Caco-2 (cell line): ENCODE results near the gene GALNT17. TPM values are rescaled to one million over a fixed set of nuclear protein-coding genes. Genes with fewer than 3 reads are reported as not detected.

ENCODE experiments used
- BruUV-seq: library from RNA; stranded (reverse); fragments of 400-500 nt; replicated peaks from 2 replicates; lab custom pipeline; 2021; lab: Mats Ljungman, UMichigan
- CTCF ChIA-PET: fragments of 300-600 bp; sonication (Branson Sonifier 250); formaldehyde crosslinking; loops from one replicate; lab custom pipeline; 2022; ENCODE audit warnings: antibody characterized with exemption; lab: Charles Lee
- POLR2A ChIA-PET: fragments of 300-600 bp; sonication (Branson Sonifier 250); formaldehyde crosslinking; loops from one replicate; lab custom pipeline; 2022; ENCODE audit warnings: antibody characterized with exemption; lab: Charles Lee
- DNase-seq, 2 experiments: peaks; one replicate each; pipeline versions ENCODE4 v3.0.0 to v3.0.0-alpha.2; 2020 to 2022
- H3K27me3 ChIP-seq: replicated peaks from 2 replicates; pipeline ENCODE4 v1.6.0; 2011; ENCODE audit warnings: low read length; ENCODE audit not compliant: control insufficient read depth, insufficient read depth
- H3K36me3 ChIP-seq: 2 replicates; pipeline ENCODE4 v1.5.1; 2011; ENCODE audit warnings: low read length; ENCODE audit not compliant: control insufficient read depth, insufficient read depth
- H3K4me1 ChIP-seq: fragments of 250-450 bp; sonication (Bioruptor Pico); 2 replicates; pipeline ENCODE4 v1.5.1; 2020; ENCODE audit warnings: mild to moderate bottlenecking
- H3K4me3 ChIP-seq: 2 replicates; pipeline ENCODE4 v1.5.1; 2011; ENCODE audit warnings: low read depth, mild to moderate bottlenecking, control low read depth, low read length
- H3K9me3 ChIP-seq: fragments of 250-450 bp; sonication (Bioruptor Pico); 2 replicates; pipeline ENCODE4 v1.5.1; 2020; ENCODE audit warnings: mild to moderate bottlenecking, moderate library complexity
- H3K27ac Mint-ChIP-seq: one replicate; pipeline ENCODE4 v1.8.0; 2022; ENCODE audit warnings: mixed read lengths; ENCODE audit not compliant: unreplicated experiment
- H3K27me3 Mint-ChIP-seq: one replicate; pipeline ENCODE4 v1.8.0; 2022; ENCODE audit warnings: mixed read lengths; ENCODE audit not compliant: insufficient read depth, unreplicated experiment
- H3K36me3 Mint-ChIP-seq: one replicate; pipeline ENCODE4 v1.8.0; 2022; ENCODE audit warnings: mild to moderate bottlenecking, mixed read lengths; ENCODE audit not compliant: insufficient read depth, unreplicated experiment
- H3K4me1 Mint-ChIP-seq: one replicate; pipeline ENCODE4 v1.8.0; 2022; ENCODE audit warnings: low read depth, mixed read lengths; ENCODE audit not compliant: unreplicated experiment
- H3K4me3 Mint-ChIP-seq: one replicate; pipeline ENCODE4 v1.8.0; 2022; ENCODE audit warnings: mild to moderate bottlenecking, moderate library complexity, mixed read lengths; ENCODE audit not compliant: unreplicated experiment
- H3K9me3 Mint-ChIP-seq: one replicate; pipeline ENCODE4 v1.8.0; 2022; ENCODE audit warnings: mixed read lengths; ENCODE audit not compliant: unreplicated experiment
- CTCF ChIP-seq, 2 experiments: fragments of 200-600 bp in 1 of 2; IDR thresholded peaks; 1 replicate in 1 of 2; 2 replicates in 1 of 2; pipeline versions ENCODE4 v1.5.1 to v1.8.0; 2011 to 2022; ENCODE audit warnings: antibody characterized with exemption in 1 of 2, control low read depth in 1 of 2, inconsistent platforms in 1 of 2, low read depth in 1 of 2, low read length in 1 of 2, mild to moderate bottlenecking in 1 of 2, moderate library complexity in 1 of 2; ENCODE audit not compliant: insufficient read depth in 1 of 2, severe bottlenecking in 1 of 2, unreplicated experiment in 1 of 2
- intact Hi-C: fragments of 100-400 bp; cut with micrococcal nuclease; formaldehyde crosslinking; loops from one replicate; pipeline ENCODE4 v1.10.0; 2022; ENCODE audit not compliant: unreplicated experiment
- total RNA-seq: library from RNA; stranded (reverse); gene quantifications from 2 replicates; pipeline ENCODE4 v1.2.3, GENCODE V29; 2022

The GALNT17 gene
- total RNA-seq, 1 experiment from 2014 or later, result not detected

GRCh38 chr7:71721742-71722141 is 589.8 kb downstream of the GALNT17 start:
- Mint-ChIP-seq H3K27me3 (no peaks in the 10 kb centered on the region), H3K27ac (no peak overlapping the region), H3K9me3 (peaks cover 36% of the 10 kb centered on the region), H3K4me3 (no peak overlapping the region), H3K36me3 (no peaks in the 10 kb centered on the region), H3K4me1 (no peaks in the 10 kb centered on the region)
- intact Hi-C loops, result loop anchor here (5.0 kb wide), 1 partner anchor 864 kb away; no protein-coding TSS in a partner anchor
- Histone ChIP-seq H3K9me3 (peaks cover 8% of the 10 kb centered on the region; the same call in 1 of the 2 replicates), H3K4me1 (no peaks in the 10 kb centered on the region), H3K4me3 (no peak overlapping the region), H3K36me3 (no peaks in the 10 kb centered on the region), H3K27me3 (no peaks in the 10 kb centered on the region)
- no peak for TF ChIP-seq CTCF (IDR thresholded peaks at IDR 0.05; ENCODE audit: insufficient read depth in 1 of 2, low read depth in 1 of 2, low read length in 1 of 2, severe bottlenecking in 1 of 2, unreplicated experiment in 1 of 2)
- CTCF ChIA-PET, result interaction anchor here (1.0 kb wide), 1 partner anchor 12 kb away, joined by 3 read pairs; no protein-coding TSS in a partner anchor
- no TSS peak for BruUV-seq
- POLR2A ChIA-PET, result no interaction called here
- DNase-seq, result no peak

- CTCF ChIA-PET, result no interaction called here
- Mint-ChIP-seq H3K4me1 (no peaks in the 10 kb centered on the region), H3K27me3 (no peaks in the 10 kb centered on the region), H3K4me3 (no peak overlapping the region), H3K27ac (no peak overlapping the region), H3K36me3 (no peaks in the 10 kb centered on the region), H3K9me3 (peaks cover 36% of the 10 kb centered on the region)
- H3K4me3 ChIP-seq, result no peak overlapping the region
- no peak for DNase-seq
- H3K36me3 ChIP-seq, result no peaks in the 10 kb centered on the region
- no peaks in the 10 kb centered on the region for H3K27me3 ChIP-seq
- BruUV-seq, result no TSS peak
- H3K9me3 ChIP-seq, result peaks cover 8% of the 10 kb centered on the region; the same call in 1 of the 2 replicates
- POLR2A ChIA-PET, result no interaction called here
- intact Hi-C loops, result loop anchor here (5.0 kb wide), 1 partner anchor 867 kb away; no protein-coding TSS in a partner anchor
- H3K4me1 ChIP-seq, result no peaks in the 10 kb centered on the region
- TF ChIP-seq CTCF (IDR thresholded peaks at IDR 0.05; ENCODE audit: insufficient read depth in 1 of 2, low read depth in 1 of 2, low read length in 1 of 2, severe bottlenecking in 1 of 2, unreplicated experiment in 1 of 2), result no peak
Measured at GRCh38 chr7:71723859-71724258, 591.9 kb downstream of the GALNT17 start.

GRCh38 chr7:71727347-71727746 is 595.4 kb downstream of the GALNT17 start:
- BruUV-seq, result no TSS peak
- Histone ChIP-seq H3K4me3 (no peak overlapping the region), H3K36me3 (no peaks in the 10 kb centered on the region), H3K9me3 (no peaks in the 10 kb centered on the region; the same call in 1 of the 2 replicates), H3K27me3 (no peaks in the 10 kb centered on the region), H3K4me1 (no peaks in the 10 kb centered on the region)
- DNase-seq, result no peak
- H3K27ac Mint-ChIP-seq, result no peak overlapping the region
- intact Hi-C loops, result no loop called here
- ChIA-PET POLR2A (no interaction called here), CTCF (no interaction called here)
- H3K27me3 Mint-ChIP-seq, result peaks cover 2% of the 10 kb centered on the region
- H3K36me3 Mint-ChIP-seq, result no peaks in the 10 kb centered on the region
- no peaks in the 10 kb centered on the region for H3K4me1 Mint-ChIP-seq
- peaks cover 10% of the 10 kb centered on the region for H3K9me3 Mint-ChIP-seq
- H3K4me3 Mint-ChIP-seq, result no peak overlapping the region
- no peak for TF ChIP-seq CTCF (IDR thresholded peaks at IDR 0.05; ENCODE audit: insufficient read depth in 1 of 2, low read depth in 1 of 2, low read length in 1 of 2, severe bottlenecking in 1 of 2, unreplicated experiment in 1 of 2)
